Endodermal cell (in vitro differentiated cells): ENCODE data around the gene CAMTA1. TPM values are rescaled to one million over a fixed set of nuclear protein-coding genes. Genes with fewer than 3 reads are reported as not detected.
"Not testable (repeated sequence)": the region's sequence is repeated elsewhere in the genome, so short reads cannot be mapped to it uniquely, and the experiment has no call there.

Experiments used
- DNase-seq: peaks from one replicate; pipeline ENCODE4 v3.0.0-alpha.2; 2017
- H3K27ac ChIP-seq: 2 replicates; pipeline ENCODE4 v1.5.1; 2013; ENCODE audit warnings: mild to moderate bottlenecking, low read depth, low read length, moderate library complexity
- H3K27me3 ChIP-seq: 2 replicates; pipeline ENCODE4 v1.6.1; 2013; ENCODE audit warnings: mild to moderate bottlenecking, low read length, moderate library complexity; ENCODE audit not compliant: insufficient read depth, control insufficient read depth, poor library complexity, severe bottlenecking
- H3K36me3 ChIP-seq: 2 replicates; pipeline ENCODE4 v1.7.0; 2013; ENCODE audit warnings: mild to moderate bottlenecking, low read length, moderate library complexity; ENCODE audit not compliant: control insufficient read depth, insufficient read depth
- H3K4me1 ChIP-seq: one replicate; pipeline ENCODE4 v1.7.0; 2013; ENCODE audit warnings: low read length; ENCODE audit not compliant: control insufficient read depth, insufficient read depth
- H3K4me3 ChIP-seq: 2 replicates; pipeline ENCODE4 v1.5.1; 2013; ENCODE audit warnings: mild to moderate bottlenecking, low read length, moderate library complexity
- H3K9ac ChIP-seq: 2 replicates; pipeline ENCODE4 v1.6.1; 2013; ENCODE audit warnings: mild to moderate bottlenecking, low read length, moderate library complexity; ENCODE audit not compliant: poor library complexity, severe bottlenecking; ENCODE audit errors: extremely low read depth
- H3K9me3 ChIP-seq: 2 replicates; pipeline ENCODE4 v1.6.1; 2013; ENCODE audit warnings: mild to moderate bottlenecking, low read length, moderate library complexity; ENCODE audit not compliant: control insufficient read depth
- H3K27ac Mint-ChIP-seq: 2 replicates; pipeline ENCODE4 v1.8.0; 2020; ENCODE audit warnings: mixed read lengths
- H3K27me3 Mint-ChIP-seq: 2 replicates; pipeline ENCODE4 v1.8.0; 2021; ENCODE audit warnings: mild to moderate bottlenecking, mixed read lengths; ENCODE audit not compliant: insufficient read depth
- H3K36me3 Mint-ChIP-seq: 2 replicates; pipeline ENCODE4 v1.8.0; 2020; ENCODE audit warnings: low read depth, mixed read lengths
- H3K4me1 Mint-ChIP-seq: 2 replicates; pipeline ENCODE4 v1.8.0; 2020; ENCODE audit warnings: mixed read lengths
- H3K4me3 Mint-ChIP-seq: 2 replicates; pipeline ENCODE4 v1.8.0; 2020; ENCODE audit warnings: mild to moderate bottlenecking, moderate library complexity, mixed read lengths
- H3K9me3 Mint-ChIP-seq: 2 replicates; pipeline ENCODE4 v1.8.0; 2020; ENCODE audit warnings: mild to moderate bottlenecking, mixed read lengths
- WGBS, 2 experiments: methylation state at CpG; one replicate each; pipeline versions ENCODE4 v1.1.5 to v1.1.7; 2013; ENCODE audit warnings: missing lambda C conversion rate in 2 of 2, mixed read lengths in 1 of 2; ENCODE audit not compliant: insufficient coverage in 1 of 2, insufficient read length in 1 of 2; 5-methylcytosine and 5-hydroxymethylcytosine counted together
- total RNA-seq, 2 donors: library from RNA; stranded (reverse); fragmentation: NEBNext Ultra II Directional in 1 of 2; extraction: Animal tissue kit (Norgen Biotek cat#: 25700) in 1 of 2; gene quantifications; 2 replicates in 1 of 2; 3 replicates in 1 of 2; pipeline ENCODE4 v1.2.1, GENCODE V29; 2021
- TF ChIP-seq, protein P1 (sequence below): fragments of 200-600 bp; sonication (generic); conservative IDR thresholded peaks from 2 replicates; pipeline ENCODE4 v1.5.0; 2021; ENCODE audit warnings: antibody characterized with exemption, mild to moderate bottlenecking

Gene CAMTA1
- total RNA-seq, 2 donors from 2014 or later = 123 to 137 TPM

DNA sequence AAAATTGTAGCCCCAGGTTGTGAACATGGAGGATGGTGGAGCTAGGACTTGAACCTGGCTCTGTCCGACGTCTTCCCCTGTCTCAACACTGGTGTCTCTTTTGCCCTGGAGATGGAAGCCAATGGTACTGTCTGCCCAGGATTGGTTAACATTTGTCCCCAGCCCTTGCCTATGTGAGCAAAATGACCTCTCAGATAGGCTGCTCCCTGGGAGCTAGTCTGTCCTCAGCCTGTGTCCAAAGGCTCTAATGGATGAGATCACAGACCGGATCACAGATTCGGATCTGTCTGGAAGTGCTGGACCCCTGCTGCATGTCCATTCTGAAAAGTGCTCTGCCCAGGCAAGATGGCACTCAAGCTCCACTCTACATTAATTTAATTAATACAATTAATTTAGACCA is 591.4 kb downstream of the CAMTA1 start:
- H3K9me3 Mint-ChIP-seq = no peaks in the 10 kb centered on the region
- WGBS, 2 experiments = 93 to 94% methylated on average over 4 of the region's 4 CpGs

DNA sequence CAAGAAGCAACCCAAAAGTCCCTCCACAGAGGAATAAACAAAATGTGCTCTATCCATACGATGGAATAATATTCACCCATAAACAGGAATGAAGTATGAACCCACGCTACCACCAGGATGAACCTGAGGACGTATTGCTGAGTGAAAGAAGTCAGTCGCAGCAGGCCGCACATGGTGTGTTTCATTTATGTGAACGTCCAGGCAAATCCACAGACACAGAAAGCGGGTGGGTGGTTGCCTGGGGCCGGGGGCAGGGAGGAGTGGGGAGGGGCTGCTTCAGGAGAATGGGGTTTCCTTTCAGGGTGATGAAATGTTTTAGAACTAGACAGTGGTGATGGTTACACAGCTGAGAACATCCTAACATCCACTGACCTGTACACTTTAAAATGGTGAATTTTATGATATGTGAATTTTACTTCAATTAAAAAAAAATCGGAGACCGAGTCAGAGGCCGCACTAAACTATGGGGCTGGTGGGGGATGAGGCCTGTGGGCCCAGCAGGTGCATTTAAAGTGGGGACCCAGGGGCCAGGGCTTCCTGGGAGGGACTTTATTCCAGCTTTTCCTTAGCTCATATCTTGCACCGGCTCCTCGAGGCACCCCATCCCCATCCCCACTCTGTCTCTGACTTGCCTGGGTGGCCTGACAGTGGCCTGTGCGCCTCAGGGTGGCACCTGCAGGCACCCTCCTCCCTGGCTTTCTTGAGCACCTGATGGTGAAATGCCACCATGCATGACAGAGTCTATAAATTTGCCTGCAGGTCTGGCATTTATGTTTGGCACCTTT is 593.3 kb downstream of the CAMTA1 start:
- Mint-ChIP-seq H3K27ac (no peak overlapping the region), H3K4me1 (peaks cover 15% of the 10 kb centered on the region), H3K4me3 (no peak overlapping the region), H3K36me3 (no peaks in the 10 kb centered on the region), H3K9me3 (no peaks in the 10 kb centered on the region), H3K27me3 (no peaks in the 10 kb centered on the region)
- TF ChIP-seq, protein P1, sequence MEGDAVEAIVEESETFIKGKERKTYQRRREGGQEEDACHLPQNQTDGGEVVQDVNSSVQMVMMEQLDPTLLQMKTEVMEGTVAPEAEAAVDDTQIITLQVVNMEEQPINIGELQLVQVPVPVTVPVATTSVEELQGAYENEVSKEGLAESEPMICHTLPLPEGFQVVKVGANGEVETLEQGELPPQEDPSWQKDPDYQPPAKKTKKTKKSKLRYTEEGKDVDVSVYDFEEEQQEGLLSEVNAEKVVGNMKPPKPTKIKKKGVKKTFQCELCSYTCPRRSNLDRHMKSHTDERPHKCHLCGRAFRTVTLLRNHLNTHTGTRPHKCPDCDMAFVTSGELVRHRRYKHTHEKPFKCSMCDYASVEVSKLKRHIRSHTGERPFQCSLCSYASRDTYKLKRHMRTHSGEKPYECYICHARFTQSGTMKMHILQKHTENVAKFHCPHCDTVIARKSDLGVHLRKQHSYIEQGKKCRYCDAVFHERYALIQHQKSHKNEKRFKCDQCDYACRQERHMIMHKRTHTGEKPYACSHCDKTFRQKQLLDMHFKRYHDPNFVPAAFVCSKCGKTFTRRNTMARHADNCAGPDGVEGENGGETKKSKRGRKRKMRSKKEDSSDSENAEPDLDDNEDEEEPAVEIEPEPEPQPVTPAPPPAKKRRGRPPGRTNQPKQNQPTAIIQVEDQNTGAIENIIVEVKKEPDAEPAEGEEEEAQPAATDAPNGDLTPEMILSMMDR = no peak
- peak overlapping the region; percentile 95 for H3K27ac ChIP-seq
- 93% methylated on average over 5 to 14 of the region's 14 CpGs for WGBS, 2 experiments
- H3K36me3 ChIP-seq = no peaks in the 10 kb centered on the region
- H3K9me3 ChIP-seq = no peaks in the 10 kb centered on the region
- no peaks in the 10 kb centered on the region for H3K27me3 ChIP-seq
- no peak overlapping the region for H3K4me3 ChIP-seq
- no peak overlapping the region for H3K9ac ChIP-seq
- DNase-seq = peak; percentile 34
- no peaks in the 10 kb centered on the region for H3K4me1 ChIP-seq

More for the DNA sequence above, 591.4 kb downstream of the CAMTA1 start:
- H3K27me3 Mint-ChIP-seq = no peaks in the 10 kb centered on the region
- peak; percentile 35 for DNase-seq
- no peak overlapping the region for H3K27ac ChIP-seq
- TF ChIP-seq, protein P1 = no peak
- no peaks in the 10 kb centered on the region for H3K36me3 Mint-ChIP-seq
- H3K9ac ChIP-seq = no peak overlapping the region
- H3K4me3 ChIP-seq = no peak overlapping the region
- no peaks in the 10 kb centered on the region for H3K4me1 ChIP-seq
- no peak overlapping the region for H3K27ac Mint-ChIP-seq
- no peaks in the 10 kb centered on the region for H3K36me3 ChIP-seq
- H3K9me3 ChIP-seq = no peaks in the 10 kb centered on the region
- H3K4me1 Mint-ChIP-seq = peaks cover 15% of the 10 kb centered on the region
- H3K27me3 ChIP-seq = no peaks in the 10 kb centered on the region
- H3K4me3 Mint-ChIP-seq = no peak overlapping the region

DNA sequence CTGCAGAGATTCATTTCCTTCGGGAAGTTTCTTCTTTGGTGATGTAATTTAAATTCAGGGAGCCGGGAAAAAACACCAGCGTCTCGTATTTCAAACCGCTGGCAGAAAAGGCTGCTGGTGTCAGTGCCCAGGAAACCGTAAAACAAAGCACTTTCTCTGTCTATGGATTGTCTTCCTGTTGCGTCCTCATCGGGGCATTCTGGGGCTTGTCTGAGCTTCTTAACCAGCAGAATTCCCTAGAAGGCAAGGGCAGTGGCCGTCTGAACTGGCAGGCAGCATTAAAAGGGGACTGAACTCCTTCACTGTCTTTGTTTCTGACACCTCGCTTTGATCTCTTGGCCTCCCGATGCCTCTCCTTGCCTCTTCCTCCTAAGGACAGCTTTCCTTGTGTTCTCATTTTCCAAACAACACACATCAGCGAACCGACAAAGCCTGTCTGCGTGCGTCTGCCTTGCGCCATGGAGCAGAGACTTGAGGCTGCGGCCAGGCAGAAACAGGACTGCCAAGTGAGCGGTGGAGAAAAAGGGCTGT is 594.3 kb downstream of the CAMTA1 start:
- Mint-ChIP-seq H3K9me3 (no peaks in the 10 kb centered on the region), H3K36me3 (no peaks in the 10 kb centered on the region), H3K27me3 (no peaks in the 10 kb centered on the region), H3K27ac (peak overlapping the region; percentile 26), H3K4me3 (no peak overlapping the region), H3K4me1 (peaks cover 9% of the 10 kb centered on the region)
- TF ChIP-seq, protein P1 = no peak
- 26 to 41% methylated on average over 17 to 18 of the region's 18 CpGs for WGBS, 2 experiments
- Histone ChIP-seq H3K9me3 (no peaks in the 10 kb centered on the region), H3K27me3 (no peaks in the 10 kb centered on the region), H3K4me3 (no peak overlapping the region), H3K36me3 (no peaks in the 10 kb centered on the region), H3K9ac (peak overlapping the region; percentile 13), H3K4me1 (no peaks in the 10 kb centered on the region), H3K27ac (peak overlapping the region; percentile 95)
- DNase-seq = peak; percentile 73

DNA sequence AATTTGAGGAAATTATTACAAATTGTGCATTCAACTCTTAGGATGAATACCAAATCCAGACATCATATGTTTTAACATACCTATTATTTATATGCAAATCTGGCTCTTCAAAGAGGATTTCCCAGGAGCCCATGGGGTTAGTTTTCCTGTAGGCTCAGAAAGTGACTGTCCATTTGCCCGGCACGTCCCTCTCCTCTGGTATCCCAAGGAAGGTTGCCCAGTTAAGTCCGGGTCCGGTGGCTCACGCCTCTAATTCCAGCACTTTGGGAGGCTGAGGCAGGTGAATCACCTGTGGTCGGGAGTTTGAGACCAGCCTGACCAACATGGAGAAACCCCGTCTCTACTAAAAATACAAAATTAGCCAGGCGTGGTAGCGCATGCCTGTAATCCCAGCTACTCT is 594.8 kb downstream of the CAMTA1 start:
- peak; percentile 41 for DNase-seq
- WGBS, 2 experiments = 92 to 95% methylated on average over 8 to 9 of the region's 9 CpGs
- H3K36me3 ChIP-seq, H3K4me1 ChIP-seq, H3K27me3 ChIP-seq, H3K4me3 Mint-ChIP-seq, H3K9me3 Mint-ChIP-seq, H3K27ac Mint-ChIP-seq, H3K27me3 Mint-ChIP-seq, H3K4me1 Mint-ChIP-seq, H3K4me3 ChIP-seq, H3K9me3 ChIP-seq, H3K9ac ChIP-seq, H3K36me3 Mint-ChIP-seq: not testable (repeated sequence)
- peak overlapping the region; percentile 95 for H3K27ac ChIP-seq
